ENCODE measurements around the gene PRDX5. TPM values are rescaled to one million over a fixed set of nuclear protein-coding genes. Genes with fewer than 3 reads are reported as not detected.

The PRDX5 gene
- total and polyA plus RNA-seq, 9 of the 15 experiments (the other 6 are each of a cell fraction or from before 2014, with no cell fraction given), result 40.8 to 327 (median 204) TPM

- TF ChIP-seq NELFE (IDR thresholded peaks at IDR 0.05; ENCODE audit: insufficient read depth, insufficient read length), result no peak
- no peak for TF ChIP-seq NR2C1 (IDR thresholded peaks at IDR 0.05)
- TF ChIP-seq NR2C1 (tag; IDR thresholded peaks at IDR 0.05), result no peak
- TF ChIP-seq RREB1 (CRISPR knock-in tag; IDR thresholded peaks at IDR 0.05), result no peak
- no peak for TF ChIP-seq FOXM1 (IDR thresholded peaks at IDR 0.05; ENCODE audit: low read depth)
- no peak for TF ChIP-seq FOXM1 (CRISPR knock-in tag; IDR thresholded peaks at IDR 0.05; ENCODE audit: low read depth)
- TF ChIP-seq SNIP1 (IDR thresholded peaks at IDR 0.05; ENCODE audit: low read depth), result no peak
- TF ChIP-seq MCM7 (IDR thresholded peaks at IDR 0.05), result no peak
- TF ChIP-seq HLTF (IDR thresholded peaks at IDR 0.05), result peak; percentile 96
- TF ChIP-seq HMG20B (CRISPR knock-in tag; IDR thresholded peaks at IDR 0.05), result no peak
- no peak for TF ChIP-seq KLF13 (tag; IDR thresholded peaks at IDR 0.05; ENCODE audit: borderline replicate concordance, low read depth)
- no peak for TF ChIP-seq ZNF512 (tag; IDR thresholded peaks at IDR 0.05)
- no peak for TF ChIP-seq DMBX1 (CRISPR knock-in tag; IDR thresholded peaks at IDR 0.05; ENCODE audit: borderline replicate concordance)
- no peak for TF ChIP-seq ZNF639 (CRISPR knock-in tag; conservative IDR thresholded peaks at IDR 0.05 in 1 of 2, IDR thresholded peaks at IDR 0.05 in 1 of 2)
- TF ChIP-seq NFE2L1 (tag; IDR thresholded peaks at IDR 0.05; ENCODE audit: borderline replicate concordance, low read depth), result no peak
- TF ChIP-seq TEAD2 (tag; IDR thresholded peaks at IDR 0.05), result no peak
- no peak for TF ChIP-seq SNAPC5 (CRISPR knock-in tag; IDR thresholded peaks at IDR 0.05)
- no peak for TF ChIP-seq ZNF3 (CRISPR knock-in tag; IDR thresholded peaks at IDR 0.05)
- no peak for TF ChIP-seq BCL6 (CRISPR knock-in tag; IDR thresholded peaks at IDR 0.05)
- TF ChIP-seq BACH1 (tag; IDR thresholded peaks at IDR 0.05), result no peak
- TF ChIP-seq SAP30 (IDR thresholded peaks at IDR 0.05; ENCODE audit: borderline replicate concordance, insufficient read depth, low read depth, low read length, poor library complexity, severe bottlenecking), result no peak
- no peak for TF ChIP-seq POLR2B (IDR thresholded peaks at IDR 0.05; ENCODE audit: low read depth, partially characterized antibody)
Observed at GRCh38 chr11:64327375-64327774, 9.5 kb downstream of the PRDX5 start (continued).
